Stimulated activated CD4-positive, alpha-beta T cell treated with anti-CD3 and anti-CD28 coated beads, Interleukin-4, amount 100 ng/mL, for 4 hours (primary cell): ENCODE measurements around the gene TRAK1.

ENCODE experiments used
- DNase-seq, 2 experiments: peaks; one replicate each; pipeline ENCODE4 v3.0.0-alpha.2; 2020

The TRAK1 gene

DNA sequence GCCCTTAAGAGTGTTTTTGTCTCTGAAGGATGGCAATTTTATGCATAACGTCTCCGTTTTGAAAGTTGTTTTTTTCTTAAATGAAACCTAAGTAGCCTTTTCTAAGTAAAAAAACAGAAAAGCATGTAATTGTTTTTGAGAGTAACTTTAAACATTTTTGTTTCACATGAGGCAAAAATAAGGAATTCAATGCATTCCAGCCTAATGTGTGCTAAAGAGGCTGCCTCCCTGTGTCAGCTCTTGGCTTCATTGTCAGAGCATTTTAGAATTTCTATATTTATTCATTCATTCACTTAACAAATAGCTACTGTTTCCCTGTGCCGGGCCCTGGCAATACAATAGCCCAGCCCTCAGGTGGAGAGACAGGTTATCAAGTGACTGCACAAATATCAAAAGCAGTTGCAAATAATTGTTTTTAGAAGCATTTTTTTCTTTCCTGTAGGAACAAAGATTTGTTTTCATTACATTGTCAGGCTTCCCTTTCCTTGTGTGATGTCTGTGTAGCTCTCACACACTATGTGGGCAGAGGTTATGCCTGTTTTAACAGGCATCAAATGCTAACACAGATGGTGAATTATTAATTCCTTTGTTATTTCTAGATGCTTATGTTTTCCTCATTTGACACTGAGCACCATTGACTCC is 93.0 kb downstream of the TRAK1 start:
- no peak for DNase-seq

DNA sequence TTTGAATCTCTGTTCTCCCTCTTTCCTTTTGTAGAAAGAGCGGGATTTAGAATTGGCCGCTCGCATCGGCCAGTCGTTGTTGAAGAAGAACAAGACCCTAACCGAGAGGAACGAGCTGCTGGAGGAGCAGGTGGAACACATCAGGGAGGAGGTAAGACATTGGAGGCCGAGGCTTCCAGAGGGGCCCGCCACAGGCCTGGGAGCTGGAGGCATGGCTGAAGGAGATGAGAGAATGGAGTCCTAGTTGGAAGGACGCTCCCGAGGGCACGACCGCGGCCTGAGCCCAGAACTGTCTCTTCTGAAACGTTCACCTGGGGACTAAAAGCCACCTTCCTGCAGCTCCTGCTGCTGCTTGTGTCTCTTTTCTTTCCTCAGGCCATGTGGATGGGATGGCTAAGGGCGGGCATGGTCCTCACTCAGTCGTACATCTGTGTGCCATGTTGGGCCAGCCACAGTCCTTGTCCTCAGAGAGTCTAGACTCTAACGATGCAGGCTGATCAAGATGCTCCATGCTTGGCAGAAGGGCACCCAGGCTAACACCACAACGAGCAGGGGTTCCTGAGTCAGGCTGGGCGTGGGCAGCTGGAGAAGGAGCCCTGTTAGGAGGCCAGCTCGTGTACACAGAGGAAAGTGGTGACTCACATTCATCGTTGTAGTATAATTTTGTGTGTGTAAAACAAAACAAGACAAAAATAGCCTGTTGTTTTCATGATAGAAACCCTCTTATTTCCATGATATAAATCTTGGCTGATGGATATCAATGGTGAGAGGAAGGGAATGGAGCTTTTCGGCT is 93.7 kb downstream of the TRAK1 start:
- no peak for DNase-seq

DNA sequence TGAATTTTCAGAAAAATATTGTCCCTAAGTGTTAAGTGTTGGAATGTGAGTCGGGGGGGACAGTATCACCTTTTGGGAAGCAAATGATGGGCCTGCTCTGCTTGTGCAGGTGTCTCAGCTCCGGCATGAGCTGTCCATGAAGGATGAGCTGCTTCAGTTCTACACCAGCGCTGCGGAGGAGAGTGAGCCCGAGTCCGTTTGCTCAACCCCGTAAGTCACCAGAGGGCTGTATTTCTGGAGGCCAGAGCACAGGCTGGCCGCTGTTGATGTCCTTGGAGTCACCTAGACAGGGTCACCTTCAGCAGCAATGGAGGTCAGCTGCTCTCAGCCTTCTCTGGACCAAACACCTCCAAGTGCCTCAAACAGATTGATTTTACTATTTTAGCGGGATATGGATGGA is 96.8 kb downstream of the TRAK1 start:
- no peak for DNase-seq

DNA sequence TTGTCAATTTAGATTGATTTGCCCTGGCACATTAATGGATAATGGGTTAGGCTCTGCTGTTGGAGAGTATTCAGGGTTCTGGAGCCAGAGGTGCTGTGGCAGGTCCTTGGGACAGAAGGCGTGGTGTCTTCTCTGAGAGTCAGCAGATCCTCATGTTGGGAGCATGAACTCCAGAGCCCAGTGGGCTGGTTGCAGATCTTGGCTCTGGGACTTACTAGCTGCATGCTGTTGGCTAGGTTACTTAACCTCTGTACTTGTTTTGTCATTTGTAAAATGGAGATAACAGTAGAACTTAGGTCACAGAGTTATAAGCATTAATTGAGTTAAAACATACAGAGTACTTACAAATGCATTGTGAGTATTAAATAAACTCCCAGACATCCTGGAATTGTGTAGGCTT is 97.2 kb downstream of the TRAK1 start:
- no peak for DNase-seq

DNA sequence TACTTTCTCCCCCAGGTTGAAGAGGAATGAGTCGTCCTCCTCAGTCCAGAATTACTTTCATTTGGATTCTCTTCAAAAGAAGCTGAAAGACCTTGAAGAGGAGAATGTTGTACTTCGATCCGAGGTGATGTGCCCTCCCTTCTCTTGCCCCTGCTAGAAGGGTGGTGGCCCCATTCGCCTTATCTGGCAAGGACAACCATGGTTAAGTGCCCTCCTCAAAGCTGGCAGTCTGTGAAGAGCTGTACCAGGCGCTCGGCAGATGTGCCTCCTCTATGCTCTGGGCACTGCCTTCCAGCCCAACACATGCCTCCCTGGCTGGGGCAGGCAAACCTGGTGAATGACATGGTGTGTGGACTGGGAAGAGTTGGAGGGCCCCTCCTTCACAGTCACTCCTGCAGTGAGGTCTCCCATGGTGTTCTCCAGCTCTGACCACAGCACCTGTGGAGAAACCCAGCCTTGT is 97.9 kb downstream of the TRAK1 start:
- no peak for DNase-seq

DNA sequence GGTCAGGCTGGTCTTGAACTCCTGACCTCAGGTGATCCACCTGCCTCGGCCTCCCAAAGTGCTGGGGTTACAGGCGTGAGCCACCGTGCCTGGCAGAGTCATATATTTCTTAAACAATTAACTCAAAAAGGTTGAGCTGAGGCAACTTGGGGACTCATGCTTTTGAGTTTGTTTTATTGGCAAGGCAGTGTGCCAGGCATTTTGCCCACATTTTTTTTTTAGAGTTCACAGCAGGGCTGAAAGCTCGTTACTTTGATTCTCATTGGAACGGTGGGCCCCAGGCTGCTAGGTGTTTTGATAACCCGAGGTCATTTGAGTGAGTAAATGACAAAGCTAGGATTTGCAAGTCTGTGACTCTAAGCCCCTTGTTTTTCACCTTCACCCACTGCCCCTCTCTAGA is 98.6 kb downstream of the TRAK1 start:
- no peak for DNase-seq

DNA sequence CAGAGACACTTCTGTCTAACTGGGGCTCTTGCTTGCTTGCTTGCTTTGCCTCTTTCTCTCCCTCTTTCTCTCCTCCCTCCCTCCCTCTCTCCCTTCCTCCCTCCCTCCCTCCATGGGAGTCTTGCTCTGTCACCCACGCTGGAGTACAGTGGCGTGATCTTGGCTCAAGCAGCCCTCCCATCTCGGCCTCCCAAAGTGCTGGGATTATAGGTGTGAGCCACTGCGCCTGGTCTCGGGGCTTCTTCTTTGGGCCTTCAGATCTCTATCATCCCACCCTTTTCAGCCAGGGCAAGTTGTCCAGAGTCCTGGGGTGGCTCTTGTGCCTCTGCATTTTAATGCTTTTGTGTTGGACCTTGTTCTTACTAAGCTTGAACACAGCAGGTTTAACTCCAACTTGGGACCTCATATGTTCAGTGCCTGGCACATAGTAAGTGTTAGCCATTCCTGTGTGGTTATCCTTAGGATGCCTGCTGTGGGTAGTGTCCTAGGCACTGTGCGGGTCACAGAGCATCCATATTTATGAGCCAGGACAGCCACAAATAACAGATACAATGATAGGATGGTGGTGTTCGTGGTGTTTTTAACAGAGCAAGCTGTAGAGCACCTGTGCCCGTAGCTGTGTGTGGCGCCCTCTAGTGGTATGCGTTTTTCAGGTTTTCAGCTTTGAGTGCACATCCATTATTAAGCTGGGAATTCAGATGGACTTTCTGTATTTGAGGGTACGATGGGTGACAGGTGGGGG is 99.7 kb downstream of the TRAK1 start:
- DNase-seq: peak; percentile 28 to 63

DNA sequence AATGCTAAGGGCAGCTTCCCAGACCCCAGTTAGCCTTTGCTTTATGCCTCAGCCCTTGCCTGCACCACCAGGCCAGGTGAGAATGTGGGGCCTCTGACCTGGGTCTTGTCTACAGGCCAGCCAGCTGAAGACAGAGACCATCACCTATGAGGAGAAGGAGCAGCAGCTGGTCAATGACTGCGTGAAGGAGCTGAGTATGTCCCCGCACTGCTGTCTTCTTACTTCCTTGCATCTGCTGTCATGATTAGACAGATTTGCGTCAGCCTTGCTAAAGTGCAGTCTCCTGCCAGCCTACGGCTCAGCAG is 100.2 kb downstream of the TRAK1 start:
- DNase-seq: no peak

DNA sequence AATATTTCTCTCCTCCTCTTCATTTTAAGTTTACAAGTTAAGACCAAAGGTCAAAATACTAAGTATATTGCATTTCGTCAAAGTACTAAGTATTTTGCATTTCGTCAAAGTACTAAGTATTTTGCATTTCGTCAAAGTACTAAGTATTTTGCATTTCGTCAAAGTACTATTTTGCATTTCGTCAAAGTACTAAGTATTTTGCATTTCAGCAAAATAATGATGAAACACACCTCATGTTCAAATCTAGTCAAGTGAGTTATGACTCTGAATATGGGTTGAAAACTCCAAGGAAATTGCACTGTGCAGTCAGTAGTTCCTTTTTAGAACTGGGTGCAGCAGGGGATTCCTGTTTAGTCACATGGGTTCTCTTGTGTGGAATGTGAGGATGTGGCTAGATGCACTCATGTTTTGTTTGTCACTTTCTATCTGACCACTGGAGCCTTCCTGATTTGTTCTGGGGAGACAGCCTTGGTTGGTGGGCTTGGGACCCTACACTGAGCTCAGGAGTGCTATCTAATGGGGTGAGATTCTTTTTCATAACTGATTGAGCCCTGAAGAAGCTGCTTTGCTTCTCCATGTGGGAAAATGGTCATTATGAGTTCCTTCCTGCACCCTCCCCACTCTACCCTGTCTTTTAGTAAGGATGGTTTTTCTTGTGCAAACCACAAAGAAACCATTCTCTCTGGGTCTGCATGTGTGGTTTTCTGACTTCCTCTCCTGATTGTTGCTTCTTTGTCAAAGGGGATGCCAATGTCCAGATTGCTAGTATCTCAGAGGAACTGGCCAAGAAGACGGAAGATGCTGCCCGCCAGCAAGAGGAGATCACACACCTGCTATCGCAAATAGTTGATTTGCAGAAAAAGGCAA is 101.4 kb downstream of the TRAK1 start:
- no peak for DNase-seq

DNA sequence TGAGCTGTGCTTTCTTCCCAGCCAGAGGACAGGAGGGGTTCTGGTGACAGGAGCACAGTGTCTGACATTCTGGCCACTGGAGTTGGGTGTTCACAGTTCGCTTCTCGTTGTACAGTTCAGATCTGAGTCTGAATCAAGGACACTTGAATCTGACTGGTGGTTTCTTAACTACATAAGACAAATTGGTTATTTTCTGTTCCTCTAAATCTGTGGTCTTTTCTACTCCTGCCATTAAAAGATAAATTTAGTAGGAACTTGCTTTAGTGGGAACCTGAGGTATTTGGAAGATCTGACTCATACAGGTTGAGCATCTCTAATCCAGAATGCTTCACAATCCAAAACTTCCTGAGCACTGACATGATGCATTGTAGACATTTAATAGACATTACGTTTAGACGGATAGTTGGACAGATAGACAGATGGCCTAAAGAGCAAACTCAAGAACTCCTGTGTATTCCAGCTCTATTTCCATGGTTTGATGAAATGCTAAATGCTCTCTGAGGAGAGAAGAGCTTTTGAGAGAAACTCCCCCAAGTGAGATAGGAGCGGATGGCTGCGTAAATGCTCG is 103.9 kb downstream of the TRAK1 start:
- no peak for DNase-seq

DNA sequence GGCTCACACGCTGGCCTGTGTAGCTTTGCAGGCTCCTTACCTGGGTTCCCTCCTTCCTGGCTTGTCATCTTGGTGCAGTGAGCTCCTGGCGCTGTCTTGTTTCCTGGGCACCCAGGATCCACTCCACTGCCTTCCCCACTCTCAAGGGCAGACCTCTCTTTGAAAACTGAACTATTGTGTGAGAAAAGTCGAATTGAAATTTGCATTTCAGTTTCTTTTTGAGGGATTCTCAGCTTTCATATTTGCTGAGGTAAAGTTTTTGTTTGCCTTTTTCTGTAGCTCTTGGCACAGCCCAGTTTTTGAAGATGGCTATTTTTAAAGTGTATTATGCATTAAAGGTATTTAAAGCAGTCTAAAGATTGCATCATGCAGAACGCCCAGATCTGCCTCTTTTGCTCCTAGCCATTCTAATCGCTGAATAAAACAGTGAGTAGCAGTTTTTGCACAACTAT is 104.7 kb downstream of the TRAK1 start:
- no peak for DNase-seq

DNA sequence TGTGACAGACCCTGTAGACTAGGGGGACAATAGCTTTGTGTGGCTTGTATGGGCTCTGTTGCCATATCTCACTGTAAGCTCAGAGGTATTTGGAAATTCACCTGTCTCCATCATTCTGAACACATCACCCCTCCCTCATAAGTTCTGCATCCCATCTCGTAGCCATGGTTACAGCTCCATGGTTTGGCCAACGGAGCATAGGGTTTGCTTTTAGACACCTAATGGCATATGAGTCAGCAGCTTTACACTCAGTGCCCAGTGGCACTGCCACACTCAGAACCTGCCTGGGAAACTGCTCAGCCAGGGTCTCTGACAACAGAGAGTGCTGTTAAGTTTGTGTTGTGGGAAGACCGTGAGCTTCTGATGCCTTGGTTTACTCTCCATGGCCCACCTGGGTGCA is 107.6 kb downstream of the TRAK1 start:
- no peak for DNase-seq

DNA sequence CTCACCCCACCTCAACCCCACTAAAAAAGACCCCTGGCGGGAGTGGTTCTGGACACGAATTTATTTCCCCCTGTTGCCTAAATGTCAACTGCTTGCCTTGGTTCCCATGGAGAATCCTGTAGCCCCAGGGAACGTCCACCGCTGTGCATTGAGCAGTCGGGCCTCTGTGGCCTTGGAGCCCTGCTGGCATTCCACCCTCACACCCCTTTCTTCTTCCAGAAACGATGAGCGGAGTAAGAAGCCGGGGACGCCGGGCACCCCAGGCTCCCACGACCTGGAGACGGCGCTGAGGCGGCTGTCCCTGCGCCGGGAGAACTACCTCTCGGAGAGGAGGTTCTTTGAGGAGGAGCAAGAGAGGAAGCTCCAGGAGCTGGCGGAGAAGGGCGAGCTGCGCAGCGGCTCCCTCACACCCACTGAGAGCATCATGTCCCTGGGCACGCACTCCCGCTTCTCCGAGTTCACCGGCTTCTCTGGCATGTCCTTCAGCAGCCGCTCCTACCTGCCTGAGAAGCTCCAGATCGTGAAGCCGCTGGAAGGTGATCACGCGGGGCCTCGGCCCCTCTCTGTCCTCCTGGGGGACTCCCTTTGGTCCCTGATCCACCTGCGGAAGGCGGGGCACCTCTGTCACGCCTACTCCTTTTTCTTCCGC is 111.2 kb downstream of the TRAK1 start:
- no peak for DNase-seq

DNA sequence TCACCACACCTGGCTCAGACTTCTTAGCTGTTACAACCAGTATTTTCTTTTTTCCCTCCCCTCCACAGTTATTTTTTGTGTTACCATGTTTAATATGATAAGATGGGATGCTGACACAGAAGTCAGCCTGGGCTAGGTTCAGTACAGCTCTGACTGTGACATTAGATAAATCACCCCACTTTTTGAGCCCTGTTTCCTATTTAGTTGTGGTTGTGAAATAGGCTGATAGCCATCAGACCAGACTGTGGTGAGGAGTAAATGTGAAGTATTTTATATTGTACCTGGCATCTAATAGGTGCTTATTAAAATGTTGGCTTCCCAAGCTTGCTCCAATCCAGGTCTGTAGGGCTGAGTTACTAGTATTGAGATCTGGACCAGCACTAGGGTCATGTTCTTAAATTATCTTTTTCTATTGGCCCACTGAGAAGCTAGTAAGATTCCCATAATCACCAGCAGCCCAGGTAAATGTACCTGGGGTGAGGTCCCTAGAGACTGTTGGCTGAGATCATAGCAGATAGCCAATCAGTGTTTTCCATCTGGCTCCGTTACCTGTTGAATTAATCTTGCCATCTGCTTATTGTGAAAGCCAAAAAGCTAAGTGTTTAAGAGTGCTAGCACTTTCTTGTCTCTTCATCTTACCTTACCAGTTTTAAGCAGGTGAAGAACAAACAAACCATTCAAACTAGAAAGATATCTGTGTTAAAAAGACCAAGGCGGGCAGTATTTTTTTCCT is 113.9 kb downstream of the TRAK1 start:
- no peak for DNase-seq

DNA sequence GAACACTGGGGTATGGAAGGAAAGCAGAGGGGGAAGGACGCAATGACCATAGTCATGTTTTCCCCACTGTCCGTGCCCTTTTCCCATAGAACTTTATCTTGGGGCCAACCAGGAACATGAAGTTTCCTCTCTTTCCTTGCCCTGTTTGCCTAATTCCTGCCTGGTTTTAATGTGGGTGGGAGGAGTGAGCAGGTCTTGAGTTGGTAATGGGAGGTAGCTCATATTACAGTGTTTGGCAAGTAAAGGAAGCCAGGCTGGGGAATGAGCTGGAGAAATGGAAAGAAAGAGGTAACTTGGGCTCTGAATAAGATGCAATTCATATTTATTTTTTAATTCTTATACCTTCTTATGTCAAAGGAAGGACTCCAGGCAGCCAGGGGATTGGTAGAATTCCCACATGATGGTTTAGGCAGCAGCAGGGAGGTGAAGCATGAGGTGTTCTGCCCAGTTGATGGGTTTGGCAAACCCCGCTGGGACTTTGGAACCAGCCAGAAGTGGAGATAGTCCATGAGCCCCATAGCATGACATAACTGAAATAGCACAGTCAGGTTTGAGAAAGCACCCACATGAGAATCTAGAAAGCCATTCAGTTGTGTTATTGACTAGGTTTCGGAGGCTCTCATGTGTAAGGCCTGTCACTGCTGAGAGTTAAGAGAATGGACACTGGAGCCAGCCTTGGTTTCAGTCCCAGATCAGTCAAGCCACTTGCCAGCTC is 114.8 kb downstream of the TRAK1 start:
- DNase-seq: no peak

DNA sequence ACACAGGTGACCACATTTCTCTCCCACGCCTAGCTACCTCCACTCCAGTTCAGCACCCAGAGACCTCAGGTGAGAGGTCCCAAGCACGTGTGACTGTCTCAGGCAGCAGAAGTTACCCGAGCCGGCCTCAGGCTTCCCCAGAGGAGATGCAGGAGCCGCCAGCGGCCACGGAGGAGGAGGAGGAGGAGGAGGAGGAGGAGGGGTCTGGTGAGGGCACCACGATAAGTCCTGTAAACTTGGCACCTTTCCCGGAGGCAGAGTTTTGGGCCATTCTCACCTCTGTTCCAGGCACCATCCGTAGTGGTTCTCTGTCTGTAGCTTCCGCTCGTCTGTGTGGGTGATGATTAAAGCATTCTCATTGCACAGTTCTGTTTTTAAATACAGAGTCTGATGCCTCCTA is 118.8 kb downstream of the TRAK1 start:
- DNase-seq: no peak

DNA sequence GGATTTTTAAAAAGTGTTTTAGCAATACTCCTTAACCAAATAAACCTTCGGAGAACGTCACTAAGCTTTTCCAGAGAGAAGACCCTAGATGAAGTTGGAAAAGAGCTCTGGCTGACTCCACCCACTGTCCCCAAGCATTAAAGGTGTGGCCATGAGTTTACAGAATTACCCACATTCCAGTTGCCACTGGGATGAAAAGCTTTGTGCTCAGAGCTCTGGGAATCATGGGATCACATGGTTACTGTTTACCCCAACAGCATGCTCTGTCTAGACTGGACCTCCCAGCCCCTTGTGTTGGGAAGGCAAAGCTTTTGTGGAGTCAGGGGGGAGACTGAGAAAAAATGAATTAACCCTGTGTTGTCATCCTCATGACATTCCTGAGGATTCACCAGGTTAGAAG is 119.6 kb downstream of the TRAK1 start:
- DNase-seq: no peak

DNA sequence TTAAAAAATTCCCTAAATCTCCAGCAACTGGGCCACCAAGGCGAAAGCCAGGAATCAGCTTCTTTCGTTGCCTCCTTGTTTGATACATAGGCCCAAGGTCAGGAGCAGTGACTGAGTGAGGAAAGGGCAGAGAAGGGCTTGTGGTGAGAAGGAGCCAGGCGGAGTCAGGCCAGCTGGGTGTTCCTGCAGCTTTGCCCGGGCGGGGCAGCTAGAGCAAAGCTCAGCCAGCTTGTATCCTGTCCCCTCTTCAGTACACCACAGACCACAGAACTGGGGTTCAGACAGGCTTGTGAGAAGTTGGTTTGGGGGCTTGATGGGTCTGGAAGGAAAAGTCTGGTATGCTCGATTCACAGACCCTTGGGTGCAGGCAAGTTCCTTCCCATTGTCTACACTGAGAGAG is 122.3 kb downstream of the TRAK1 start:
- DNase-seq: no peak

DNA sequence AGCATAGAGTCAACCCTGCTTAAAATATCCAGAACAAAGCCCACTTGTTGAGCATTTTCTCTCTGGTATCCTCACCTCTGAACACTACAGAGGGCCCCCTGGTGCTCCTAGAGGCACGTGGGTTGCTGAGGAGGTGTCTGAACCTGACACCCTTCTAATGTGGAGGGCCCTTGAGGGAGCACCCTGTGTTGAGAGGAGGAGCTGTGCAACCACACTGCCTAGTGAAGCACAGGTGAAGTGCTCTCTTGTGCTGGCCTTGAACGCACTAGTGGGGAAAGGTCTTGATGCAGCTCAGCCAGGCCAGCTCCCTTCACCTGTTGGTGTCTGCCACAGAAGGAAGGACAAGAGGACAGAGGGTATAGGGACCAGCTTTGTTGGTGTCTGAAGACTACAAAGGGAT is 122.9 kb downstream of the TRAK1 start:
- DNase-seq: peak in 1 of 2 experiments; percentile 12

DNA sequence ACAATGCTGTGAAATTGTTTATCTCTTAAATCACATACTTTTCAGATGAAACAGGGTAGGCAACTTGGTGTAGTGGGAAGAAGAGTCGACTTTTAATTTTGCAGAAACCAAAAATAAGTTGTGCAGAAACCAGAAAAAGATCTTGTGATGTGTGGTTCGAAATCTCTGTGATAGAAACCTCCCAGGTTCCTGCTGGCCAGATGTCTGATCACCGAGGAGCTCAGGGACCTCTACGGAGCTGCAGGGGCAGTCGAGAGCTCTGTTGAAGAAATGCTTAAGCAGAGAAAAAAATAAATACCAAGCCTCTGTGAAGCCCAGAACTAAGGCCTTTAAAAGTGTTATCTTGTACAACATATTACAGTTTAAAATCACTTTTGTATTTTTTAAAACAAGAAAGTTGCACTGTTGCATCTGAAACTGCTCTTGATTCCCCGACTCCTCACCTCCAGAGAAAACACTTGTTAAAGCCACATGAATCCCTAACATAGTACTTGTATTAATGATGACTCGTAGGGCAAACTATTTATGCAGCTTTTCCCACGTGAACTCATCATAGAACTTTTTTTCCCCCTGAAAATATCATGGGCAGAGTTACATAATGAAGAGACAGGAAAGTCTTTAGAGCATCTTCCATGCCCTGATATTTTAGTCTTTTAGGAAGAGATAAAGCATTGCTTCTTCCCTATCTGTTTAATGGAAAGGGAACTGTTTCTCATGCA is 123.6 kb downstream of the TRAK1 start:
- no peak for DNase-seq
